PC-3 (cell line): ENCODE measurements around the gene CFC1B. TPM values are rescaled to one million over a fixed set of nuclear protein-coding genes. Genes with fewer than 3 reads are reported as not detected.
"Not testable (repeated sequence)": the region's sequence is repeated elsewhere in the genome, so short reads cannot be mapped to it uniquely, and the experiment has no call there.

Source experiments
- ATAC-seq: fragments of 200-7000 bp; cut with Tn5 transposase; 2 replicates; pipeline ENCODE4 v1.9.1; 2020; ENCODE audit warnings: mild to moderate bottlenecking, moderate library complexity
- Bru-seq: library from RNA; stranded (reverse); fragments of 400-500 nt; gene quantifications from one replicate; lab custom pipeline; 2021; lab: Mats Ljungman, UMichigan
- BruChase-seq, 2 experiments: library from RNA; stranded (reverse); fragments of 400-500 nt; gene quantifications; one replicate each; lab custom pipeline; 2021; lab: Mats Ljungman, UMichigan
- BruUV-seq: library from RNA; stranded (reverse); fragments of 400-500 nt; replicated peaks from 2 replicates; lab custom pipeline; 2021; lab: Mats Ljungman, UMichigan
- CTCF ChIA-PET: fragments of 300-600 bp; sonication (Branson Sonifier 250); formaldehyde crosslinking; loops from one replicate; lab custom pipeline; 2022; ENCODE audit warnings: antibody characterized with exemption; lab: Charles Lee
- POLR2A ChIA-PET: fragments of 300-600 bp; sonication (Branson Sonifier 250); formaldehyde crosslinking; loops from one replicate; lab custom pipeline; 2022; ENCODE audit warnings: antibody characterized with exemption; ENCODE audit not compliant: unreplicated experiment; lab: Charles Lee
- DNase-seq: peaks from one replicate; pipeline ENCODE4 v3.0.0-alpha.2; 2015
- H2AFZ ChIP-seq: fragments of 300-600 bp; sonication (generic); 2 replicates; pipeline ENCODE4 v1.6.0; 2016; ENCODE audit warnings: antibody characterized with exemption, low read length
- H3F3A ChIP-seq: fragments of 300-600 bp; sonication (generic); one replicate; pipeline ENCODE4 v1.6.0; 2017; ENCODE audit warnings: antibody characterized with exemption, low read length, control low read depth, mild to moderate bottlenecking; ENCODE audit not compliant: unreplicated experiment
- H3K27ac ChIP-seq: fragments of 300-600 bp; sonication (generic); 2 replicates; pipeline ENCODE4 v1.5.1; 2016; ENCODE audit warnings: mild to moderate bottlenecking, low read length
- H3K27me3 ChIP-seq: fragments of 300-600 bp; sonication (generic); 2 replicates; pipeline ENCODE4 v1.6.1; 2016; ENCODE audit warnings: low read length, mixed read lengths
- H3K36me3 ChIP-seq: fragments of 300-600 bp; sonication (generic); 2 replicates; pipeline ENCODE4 v1.6.1; 2016; ENCODE audit warnings: low read depth, mixed run types, low read length, mixed read lengths
- H3K4me1 ChIP-seq: fragments of 300-600 bp; sonication (generic); 2 replicates; pipeline ENCODE4 v1.5.1; 2016; ENCODE audit warnings: low read length; ENCODE audit not compliant: insufficient read depth
- H3K4me2 ChIP-seq: fragments of 300-600 bp; sonication (generic); 2 replicates; pipeline ENCODE4 v1.6.0; 2016; ENCODE audit warnings: low read length
- H3K4me3 ChIP-seq: fragments of 300-600 bp; sonication (generic); 2 replicates; pipeline ENCODE4 v1.5.1; 2016; ENCODE audit warnings: mild to moderate bottlenecking, low read length, mixed read lengths
- H3K79me2 ChIP-seq: fragments of 300-600 bp; sonication (generic); 2 replicates; pipeline ENCODE4 v1.6.1; 2017; ENCODE audit warnings: low read length, mixed read lengths
- H3K9ac ChIP-seq: fragments of 300-600 bp; sonication (generic); 2 replicates; pipeline ENCODE4 v1.6.0; 2016; ENCODE audit warnings: mild to moderate bottlenecking, low read length
- H3K9me2 ChIP-seq: fragments of 300-600 bp; sonication (generic); replicated peaks from 2 replicates; pipeline ENCODE4 v1.6.1; 2016; ENCODE audit warnings: mixed run types, low read length, mixed read lengths
- H3K9me3 ChIP-seq: fragments of 300-600 bp; sonication (generic); 2 replicates; pipeline ENCODE4 v1.6.1; 2016; ENCODE audit warnings: low read length, mixed read lengths
- H4K20me1 ChIP-seq: fragments of 300-600 bp; sonication (generic); 2 replicates; pipeline ENCODE4 v1.6.1; 2016; ENCODE audit warnings: low read length, mixed read lengths
- intact Hi-C: fragments of 100-400 bp; cut with micrococcal nuclease; formaldehyde crosslinking; loops from 2 replicates; pipeline ENCODE4 v1.9.0; 2023
- long read RNA-seq: library from polyadenylated mRNA; unstranded; transcript quantifications from one replicate; pipeline ENCODE4 v2.0.0, GENCODE V29; 2021; ENCODE audit not compliant: unreplicated experiment
- total RNA-seq: library from RNA; depleted of rRNA; stranded (reverse); fragments of >200 nt; gene quantifications from 2 replicates; pipeline ENCODE4 v1.2.3, GENCODE V29; 2014; rRNA removed

CFC1B gene
- total RNA-seq (not detected in 2 replicates), Bru-seq, nascent RNA (not detected), BruChase-seq, experiment 1, labeled RNA remaining after a 6-hour chase (not detected), BruChase-seq, experiment 2, labeled RNA remaining after a 2-hour chase (not detected)
- long read RNA-seq, result 0 reads

- H4K20me1 ChIP-seq, H2AFZ ChIP-seq, H3K27ac ChIP-seq, H3K9ac ChIP-seq, ATAC-seq, H3K36me3 ChIP-seq, H3K9me3 ChIP-seq, H3K9me2 ChIP-seq, POLR2A ChIA-PET, intact Hi-C loops, H3K4me3 ChIP-seq, H3K4me2 ChIP-seq, H3K27me3 ChIP-seq, H3K4me1 ChIP-seq, BruUV-seq, CTCF ChIA-PET, H3F3A ChIP-seq, DNase-seq, H3K79me2 ChIP-seq: not testable (repeated sequence)
Observed at GRCh38 chr2:130520992-130521391, at the start of gene CFC1B. CFC1B (plus strand) TSS chr2:130521222; CDS start chr2:130521485, 263 bp downstream.

- H3F3A ChIP-seq, H3K79me2 ChIP-seq, ATAC-seq, H3K9me3 ChIP-seq, H2AFZ ChIP-seq, DNase-seq, POLR2A ChIA-PET, H3K9ac ChIP-seq, H3K27me3 ChIP-seq, intact Hi-C loops, H3K36me3 ChIP-seq, H4K20me1 ChIP-seq, H3K4me1 ChIP-seq, H3K4me2 ChIP-seq, BruUV-seq, CTCF ChIA-PET, H3K27ac ChIP-seq, H3K4me3 ChIP-seq, H3K9me2 ChIP-seq: not testable (repeated sequence)
Observed at GRCh38 chr2:130491073-130491472, 29.9 kb upstream of the CFC1B start.

- H3K9me3 ChIP-seq, ATAC-seq, BruUV-seq, POLR2A ChIA-PET, H2AFZ ChIP-seq, H3K9ac ChIP-seq, H3K4me1 ChIP-seq, H3K4me2 ChIP-seq, intact Hi-C loops, H3K36me3 ChIP-seq, DNase-seq, H3K27me3 ChIP-seq, H3K79me2 ChIP-seq, H3K9me2 ChIP-seq, CTCF ChIA-PET, H3F3A ChIP-seq, H3K4me3 ChIP-seq, H4K20me1 ChIP-seq, H3K27ac ChIP-seq: not testable (repeated sequence)
Observed at GRCh38 chr2:130509228-130509627, 11.8 kb upstream of the CFC1B start, which contains the start of gene POTEI. POTEI (minus strand) TSS chr2:130509328; CDS start chr2:130509235, 93 bp downstream.

- H2AFZ ChIP-seq, H3K4me3 ChIP-seq, H3K9me3 ChIP-seq, POLR2A ChIA-PET, CTCF ChIA-PET, H3K4me1 ChIP-seq, H3K9ac ChIP-seq, H3K36me3 ChIP-seq, BruUV-seq, intact Hi-C loops, H3K27ac ChIP-seq, ATAC-seq, H3K9me2 ChIP-seq, H3K4me2 ChIP-seq, H3K27me3 ChIP-seq, H4K20me1 ChIP-seq, DNase-seq, H3K79me2 ChIP-seq, H3F3A ChIP-seq: not testable (repeated sequence)
Observed at GRCh38 chr2:130510807-130511746, 9.9 kb upstream of the CFC1B start.

- CTCF ChIA-PET, H3K4me2 ChIP-seq, H3K4me3 ChIP-seq, H3K36me3 ChIP-seq, H3K79me2 ChIP-seq, H3F3A ChIP-seq, H3K9ac ChIP-seq, H3K4me1 ChIP-seq, DNase-seq, H2AFZ ChIP-seq, POLR2A ChIA-PET, H3K27me3 ChIP-seq, intact Hi-C loops, H3K27ac ChIP-seq, BruUV-seq, H3K9me2 ChIP-seq, ATAC-seq, H3K9me3 ChIP-seq, H4K20me1 ChIP-seq: not testable (repeated sequence)
Observed at GRCh38 chr2:130511747-130512451, 9.1 kb upstream of the CFC1B start.

DNA sequence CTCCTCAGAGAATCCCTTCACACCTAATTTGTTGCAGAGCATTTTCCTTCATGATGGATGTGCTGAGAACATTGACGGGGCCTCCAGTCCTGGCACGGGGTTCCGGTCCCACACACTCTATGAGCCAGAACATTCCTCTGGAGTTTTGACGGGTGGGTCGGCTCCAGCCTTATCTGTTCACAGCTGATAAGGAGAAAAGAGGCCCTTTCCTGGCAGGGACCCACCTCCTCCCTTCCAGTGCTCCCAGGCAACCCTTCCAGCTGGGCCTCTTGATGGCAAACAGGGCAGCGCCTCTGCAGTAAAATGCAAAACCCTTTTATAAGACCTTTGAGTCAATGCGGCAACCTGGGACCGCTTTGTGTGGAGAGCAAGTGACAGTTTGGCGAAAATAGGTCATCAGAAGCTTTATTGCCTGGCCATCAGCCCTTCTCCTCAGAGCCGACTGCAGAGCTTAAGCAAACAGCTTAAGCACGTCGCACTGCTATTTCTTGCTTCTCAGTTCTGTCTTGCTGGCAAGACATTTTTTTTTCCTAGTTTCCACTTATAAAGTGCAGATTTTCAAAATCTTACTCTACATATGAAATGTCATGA, 2.4 kb upstream of the CFC1B start:
- H2AFZ ChIP-seq, BruUV-seq, H3K9me3 ChIP-seq, H3K4me1 ChIP-seq, intact Hi-C loops, H3K4me2 ChIP-seq, CTCF ChIA-PET, H3F3A ChIP-seq, DNase-seq, H3K27me3 ChIP-seq, H3K9me2 ChIP-seq, H4K20me1 ChIP-seq, H3K9ac ChIP-seq, H3K36me3 ChIP-seq, H3K27ac ChIP-seq, H3K4me3 ChIP-seq, POLR2A ChIA-PET, ATAC-seq, H3K79me2 ChIP-seq: not testable (repeated sequence)
